IMR-90 (cell line): ENCODE measurements around the gene CIDEA. TPM values are rescaled to one million over a fixed set of nuclear protein-coding genes. Genes with fewer than 3 reads are reported as not detected.
"Not testable (repeated sequence)": the region's sequence is repeated elsewhere in the genome, so short reads cannot be mapped to it uniquely, and the experiment has no call there.

Experiments used
- ATAC-seq: fragments of 200-7000 bp; cut with Tn5 transposase; 2 replicates; pipeline ENCODE4 v1.9.1; 2020; ENCODE audit warnings: low read depth, mild to moderate bottlenecking, moderate library complexity
- BruUV-seq: library from RNA; stranded (reverse); fragments of 400-500 nt; replicated peaks from 2 replicates; lab custom pipeline; 2021; lab: Mats Ljungman, UMichigan
- CTCF ChIA-PET: fragments of 300-600 bp; formaldehyde crosslinking; extraction: SDS; loops from one replicate; lab custom pipeline; 2021; ENCODE audit warnings: antibody characterized with exemption; lab: Yijun Ruan, JAX
- POLR2A ChIA-PET: fragments of 300-600 bp; sonication (Branson Sonifier 250); formaldehyde crosslinking; loops from one replicate; lab custom pipeline; 2022; ENCODE audit warnings: antibody characterized with exemption; ENCODE audit not compliant: unreplicated experiment; lab: Charles Lee
- DNase-seq: peaks from one replicate; pipeline ENCODE4 v3.0.0; 2013
- H2AFZ ChIP-seq: replicated peaks from 2 replicates; pipeline ENCODE3; 2013; ENCODE audit warnings: low read length, mild to moderate bottlenecking; ENCODE audit not compliant: poor library complexity
- H2AK5ac ChIP-seq: 2 replicates; pipeline ENCODE4 v1.6.1; 2013; ENCODE audit warnings: low read depth, low read length, inconsistent platforms
- H2AK9ac ChIP-seq: replicated peaks from 2 replicates; pipeline ENCODE3; 2013; ENCODE audit warnings: mild to moderate bottlenecking, low read depth, low read length, moderate library complexity; ENCODE audit not compliant: poor library complexity
- H2BK120ac ChIP-seq: 2 replicates; pipeline ENCODE4 v1.6.1; 2013; ENCODE audit warnings: low read depth, low read length, inconsistent platforms
- H2BK15ac ChIP-seq: 3 replicates; pipeline ENCODE4 v1.6.1; 2013; ENCODE audit warnings: low read depth, low read length, inconsistent platforms
- H2BK20ac ChIP-seq: 2 replicates; pipeline ENCODE4 v1.6.1; 2013; ENCODE audit warnings: low read depth, mild to moderate bottlenecking, inconsistent platforms, low read length, moderate library complexity
- H2BK5ac ChIP-seq: 2 replicates; pipeline ENCODE4 v1.6.1; 2013; ENCODE audit warnings: mild to moderate bottlenecking, low read depth, low read length, inconsistent platforms; ENCODE audit not compliant: poor library complexity, severe bottlenecking
- H3K14ac ChIP-seq: replicated peaks from 2 replicates; pipeline ENCODE4 v1.6.1; 2013; ENCODE audit warnings: low read depth, low read length, inconsistent platforms
- H3K18ac ChIP-seq: 2 replicates; pipeline ENCODE4 v1.6.1; 2013; ENCODE audit warnings: low read depth, low read length, control low read depth
- H3K23ac ChIP-seq: 2 replicates; pipeline ENCODE4 v1.6.1; 2013; ENCODE audit warnings: low read depth, low read length, inconsistent platforms
- H3K27ac ChIP-seq: 2 replicates; pipeline ENCODE4 v1.5.1; 2013; ENCODE audit warnings: mild to moderate bottlenecking, control low read depth, low read length; ENCODE audit not compliant: insufficient read depth
- H3K27me3 ChIP-seq: 2 replicates; pipeline ENCODE4 v1.6.1; 2013; ENCODE audit warnings: low read length; ENCODE audit not compliant: control insufficient read depth, insufficient read depth
- H3K36me3 ChIP-seq: 2 replicates; pipeline ENCODE4 v1.6.1; 2013; ENCODE audit warnings: low read length, mixed read lengths; ENCODE audit not compliant: control insufficient read depth, insufficient read depth
- H3K4ac ChIP-seq: 2 replicates; pipeline ENCODE4 v1.6.1; 2013; ENCODE audit warnings: low read depth, low read length, inconsistent platforms
- H3K4me1 ChIP-seq: 2 replicates; pipeline ENCODE4 v1.6.1; 2013; ENCODE audit warnings: low read length, mixed read lengths; ENCODE audit not compliant: control insufficient read depth, insufficient read depth
- H3K4me2 ChIP-seq: 2 replicates; pipeline ENCODE4 v1.6.1; 2013; ENCODE audit warnings: low read depth, mild to moderate bottlenecking, control low read depth, low read length, moderate library complexity
- H3K4me3 ChIP-seq: 2 replicates; pipeline ENCODE4 v1.5.1; 2013; ENCODE audit warnings: low read depth, mild to moderate bottlenecking, control low read depth, low read length, moderate library complexity; ENCODE audit not compliant: insufficient read depth
- H3K56ac ChIP-seq: 2 replicates; pipeline ENCODE4 v1.6.1; 2013; ENCODE audit warnings: low read length, inconsistent platforms; ENCODE audit not compliant: insufficient read depth; ENCODE audit errors: extremely low read depth
- H3K79me1 ChIP-seq, 2 experiments: 2 replicates each; pipeline ENCODE4 v1.6.1; 2013; ENCODE audit warnings: low read length in 2 of 2, inconsistent platforms in 1 of 2, low read depth in 1 of 2
- H3K9ac ChIP-seq: 2 replicates; pipeline ENCODE4 v1.6.1; 2013; ENCODE audit warnings: low read depth, low read length, control low read depth
- H3K9me1 ChIP-seq: 2 replicates; pipeline ENCODE4 v1.6.1; 2013; ENCODE audit warnings: low read length, inconsistent platforms; ENCODE audit not compliant: insufficient read depth
- H3K9me3 ChIP-seq: 2 replicates; pipeline ENCODE4 v1.6.1; 2013; ENCODE audit warnings: low read length; ENCODE audit not compliant: control insufficient read depth, insufficient read depth
- H4K20me1 ChIP-seq: 2 replicates; pipeline ENCODE4 v1.6.1; 2013; ENCODE audit warnings: low read length, inconsistent platforms; ENCODE audit not compliant: insufficient read depth
- H4K5ac ChIP-seq: 2 replicates; pipeline ENCODE4 v1.6.1; 2013; ENCODE audit warnings: mild to moderate bottlenecking, low read depth, low read length, control low read depth
- H4K8ac ChIP-seq, 2 experiments: 2 replicates each; pipeline ENCODE4 v1.6.1; 2013; ENCODE audit warnings: low read depth in 2 of 2, low read length in 2 of 2, control low read depth in 1 of 2, inconsistent platforms in 1 of 2
- H4K91ac ChIP-seq: 2 replicates; pipeline ENCODE4 v1.6.1; 2013; ENCODE audit warnings: low read depth, low read length, inconsistent platforms; ENCODE audit not compliant: insufficient read depth
- CHD1 ChIP-seq: IDR thresholded peaks from 2 replicates; pipeline ENCODE4 v1.6.1; 2012; ENCODE audit warnings: low read depth, low read length, improper control_type of control experiment
- MAFK ChIP-seq: IDR thresholded peaks from 2 replicates; pipeline ENCODE4 v1.6.1; 2012; ENCODE audit warnings: low read depth, low read length, improper control_type of control experiment
- WGBS, 2 experiments: methylation state at CpG; one replicate each; pipeline versions ENCODE4 v1.1.5 to v1.1.7; 2013; ENCODE audit warnings: missing lambda C conversion rate in 2 of 2; ENCODE audit not compliant: insufficient read length in 1 of 2; ENCODE audit errors: extremely low coverage in 2 of 2; 5-methylcytosine and 5-hydroxymethylcytosine counted together
- dilution Hi-C: fragments of 300-500 bp; cut with HindIII; formaldehyde crosslinking; loops from one replicate; pipeline ENCODE4 v1.14.3; 2018; ENCODE audit warnings: low sequenced_read_pairs; ENCODE audit not compliant: unreplicated experiment
- in situ Hi-C: fragments of 300-500 bp; cut with MboI; formaldehyde crosslinking; loops from 3 replicates; pipeline ENCODE4 v1.14.3; 2019; ENCODE audit warnings: low sequenced_read_pairs, inconsistent platforms, mixed read lengths
- intact Hi-C: fragments of 100-400 bp; cut with micrococcal nuclease; formaldehyde crosslinking; loops from 2 replicates; pipeline ENCODE4 v1.10.0; 2022
- polyA plus RNA-seq, 3 experiments: library from polyadenylated mRNA; depleted of rRNA; stranded (reverse); fragments of >200 nt; gene quantifications; 2 replicates each; pipeline ENCODE4 v1.2.3, GENCODE V29; 2012; ENCODE audit warnings: low replicate concordance in 1 of 3
- total RNA-seq: library from RNA; depleted of rRNA; stranded (reverse); fragments of >200 nt; gene quantifications from 2 replicates; pipeline ENCODE4 v1.2.3, GENCODE V29; 2012
- TF ChIP-seq, protein P1 (sequence below): fragments of 150-350 bp; IDR thresholded peaks from 2 replicates; pipeline ENCODE4 v1.6.1; 2017; ENCODE audit warnings: mild to moderate bottlenecking, antibody characterized with exemption, low read length, low read depth

CIDEA gene
- total and polyA plus RNA-seq, 2 of the 4 experiments (the other 2 are of a cell fraction): not detected

DNA sequence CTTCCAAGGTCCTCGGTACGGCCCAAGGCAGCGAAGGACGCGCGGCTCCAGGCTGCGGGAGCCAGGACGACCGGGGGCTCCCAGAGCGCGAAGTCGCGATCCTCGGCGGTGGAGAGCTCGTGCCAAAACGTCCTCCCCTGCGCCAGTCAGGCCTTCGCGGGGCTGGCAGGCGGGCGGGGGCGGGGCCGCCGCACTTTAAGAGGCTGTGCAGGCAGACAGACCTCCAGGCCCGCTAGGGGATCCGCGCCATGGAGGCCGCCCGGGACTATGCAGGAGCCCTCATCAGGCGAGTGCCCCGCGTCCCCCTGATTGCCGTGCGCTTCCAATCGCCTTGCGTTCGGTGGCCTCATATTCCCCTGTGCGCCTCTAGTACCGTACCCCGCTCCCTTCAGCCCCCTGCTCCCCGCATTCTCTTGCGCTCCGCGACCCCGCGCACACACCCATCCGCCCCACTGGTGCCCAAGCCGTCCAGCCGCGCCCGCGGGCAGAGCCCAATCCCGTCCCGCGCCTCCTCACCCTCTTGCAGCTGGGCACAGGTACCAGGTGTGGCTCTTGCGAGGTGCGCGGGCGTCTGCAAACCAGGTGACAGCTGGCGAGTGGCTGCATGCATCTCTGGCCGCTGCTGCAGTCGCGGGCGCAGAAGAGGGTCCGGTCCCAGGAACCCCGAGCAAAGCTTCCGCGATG is at the start of gene CIDEA (continued):
- TF ChIP-seq, protein P1, sequence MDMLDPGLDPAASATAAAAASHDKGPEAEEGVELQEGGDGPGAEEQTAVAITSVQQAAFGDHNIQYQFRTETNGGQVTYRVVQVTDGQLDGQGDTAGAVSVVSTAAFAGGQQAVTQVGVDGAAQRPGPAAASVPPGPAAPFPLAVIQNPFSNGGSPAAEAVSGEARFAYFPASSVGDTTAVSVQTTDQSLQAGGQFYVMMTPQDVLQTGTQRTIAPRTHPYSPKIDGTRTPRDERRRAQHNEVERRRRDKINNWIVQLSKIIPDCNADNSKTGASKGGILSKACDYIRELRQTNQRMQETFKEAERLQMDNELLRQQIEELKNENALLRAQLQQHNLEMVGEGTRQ: no peak
- TF ChIP-seq MAFK (no peak), CHD1 (no peak)

DNA sequence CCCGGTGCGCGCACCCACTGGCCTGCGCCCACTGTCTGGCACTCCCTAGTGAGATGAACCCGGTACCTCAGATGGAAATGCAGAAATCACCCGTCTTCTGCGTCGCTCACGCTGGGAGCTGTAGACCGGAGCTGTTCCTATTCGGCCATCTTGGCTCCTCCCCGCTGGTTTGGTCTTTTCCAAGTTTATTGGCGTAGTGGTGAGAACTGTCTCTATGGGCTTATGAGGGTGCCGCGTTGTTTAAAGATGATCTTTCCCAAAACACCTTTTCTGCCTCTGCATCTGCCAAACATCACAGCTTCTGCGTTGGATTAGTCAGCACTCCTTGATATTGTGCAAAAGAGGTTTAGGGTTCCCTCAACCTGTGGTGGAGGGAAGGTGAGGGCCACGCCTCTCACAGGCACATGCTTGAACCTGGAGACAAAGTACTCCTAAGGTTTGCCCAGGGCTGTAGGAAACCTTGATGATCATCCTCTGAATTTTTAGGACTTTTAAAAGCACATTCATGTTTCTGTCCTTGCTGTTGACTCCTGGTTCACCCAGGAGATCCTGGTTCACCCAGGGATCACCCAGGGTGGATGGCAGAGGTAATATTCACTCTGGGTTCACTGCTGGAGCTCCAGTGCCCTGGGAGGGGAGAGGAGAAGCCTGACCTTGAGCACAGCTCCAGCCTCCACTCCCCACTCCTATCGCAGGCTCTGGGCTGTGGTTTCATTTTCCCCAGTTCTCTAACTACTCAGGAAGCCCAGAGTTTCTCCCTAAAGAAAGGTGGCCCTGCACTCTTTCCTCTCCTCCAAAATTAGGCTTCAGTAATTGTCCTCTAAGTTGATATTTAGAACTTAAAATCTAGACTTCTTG is 45.6 kb upstream of the CIDEA start:
- H3K14ac ChIP-seq, DNase-seq, H3K27ac ChIP-seq, H2AK9ac ChIP-seq, H3K27me3 ChIP-seq, H3K56ac ChIP-seq, H4K8ac ChIP-seq, H3K79me1 ChIP-seq, H3K4me1 ChIP-seq, H3K9ac ChIP-seq, dilution Hi-C loops, POLR2A ChIA-PET, H2BK5ac ChIP-seq, BruUV-seq, H3K9me3 ChIP-seq, H4K5ac ChIP-seq, H2BK15ac ChIP-seq, ATAC-seq, in situ Hi-C loops, H3K36me3 ChIP-seq, intact Hi-C loops, H2AK5ac ChIP-seq, H3K4me3 ChIP-seq, H4K20me1 ChIP-seq, H2BK120ac ChIP-seq, H2BK20ac ChIP-seq, H3K23ac ChIP-seq, CTCF ChIA-PET, H3K4ac ChIP-seq, H2AFZ ChIP-seq, H3K4me2 ChIP-seq, H4K91ac ChIP-seq, H3K9me1 ChIP-seq, H3K18ac ChIP-seq: not testable (repeated sequence)
- no CpG with 5 or more reads among the region's 18 CpGs for WGBS, 2 experiments

GRCh38 chr18:12212308-12212707 is 41.9 kb upstream of the CIDEA start:
- H2AFZ ChIP-seq, POLR2A ChIA-PET, H2BK20ac ChIP-seq, H3K4me3 ChIP-seq, H3K14ac ChIP-seq, H2AK5ac ChIP-seq, H3K4me2 ChIP-seq, ATAC-seq, H3K23ac ChIP-seq, H3K4ac ChIP-seq, intact Hi-C loops, H2AK9ac ChIP-seq, DNase-seq, dilution Hi-C loops, H3K79me1 ChIP-seq, H4K91ac ChIP-seq, H3K56ac ChIP-seq, H3K9me1 ChIP-seq, H4K5ac ChIP-seq, H2BK5ac ChIP-seq, H3K18ac ChIP-seq, H4K20me1 ChIP-seq, H3K36me3 ChIP-seq, H3K27me3 ChIP-seq, H3K27ac ChIP-seq, CTCF ChIA-PET, BruUV-seq, H2BK15ac ChIP-seq, H2BK120ac ChIP-seq, H3K4me1 ChIP-seq, H3K9ac ChIP-seq, H3K9me3 ChIP-seq, H4K8ac ChIP-seq: not testable (repeated sequence)
- no CpG with 5 or more reads among the region's 1 CpG for WGBS, 2 experiments
- in situ Hi-C loops: loop anchor here (10.0 kb wide), 1 partner anchor 1588 kb away; no protein-coding TSS in a partner anchor
